Loucy (cell line): Measurements from ENCODE around the gene SIK2.

ENCODE experiments used
- H2AFZ ChIP-seq: fragments of 200-600 bp; sonication (generic); 2 replicates; pipeline ENCODE4 v1.6.0; 2016; ENCODE audit warnings: antibody characterized with exemption, mild to moderate bottlenecking, low read length, moderate library complexity
- H3F3A ChIP-seq: fragments of 200-600 bp; 2 replicates; pipeline ENCODE4 v1.6.0; 2016; ENCODE audit warnings: antibody characterized with exemption, low read depth, mild to moderate bottlenecking
- H3K27me3 ChIP-seq: fragments of 200-600 bp; sonication (generic); 2 replicates; pipeline ENCODE4 v1.6.1; 2014; ENCODE audit warnings: low read length, mild to moderate bottlenecking; ENCODE audit not compliant: insufficient read depth, poor library complexity, severe bottlenecking
- H3K36me3 ChIP-seq: fragments of 200-600 bp; sonication (generic); 2 replicates; pipeline ENCODE4 v1.6.1; 2016; ENCODE audit warnings: low read length; ENCODE audit not compliant: insufficient read depth
- H3K4me1 ChIP-seq: fragments of 200-600 bp; sonication (generic); 2 replicates; pipeline ENCODE4 v1.5.1; 2014; ENCODE audit warnings: low read length, mild to moderate bottlenecking; ENCODE audit not compliant: insufficient read depth, poor library complexity, severe bottlenecking
- H3K4me2 ChIP-seq: fragments of 200-600 bp; sonication (generic); 2 replicates; pipeline ENCODE4 v1.6.0; 2014; ENCODE audit warnings: antibody characterized with exemption, low read length, low read depth, mild to moderate bottlenecking; ENCODE audit not compliant: poor library complexity, severe bottlenecking
- H3K4me3 ChIP-seq: fragments of 200-600 bp; sonication (generic); 2 replicates; pipeline ENCODE4 v1.5.1; 2014; ENCODE audit warnings: low read length, mild to moderate bottlenecking, mixed read lengths; ENCODE audit not compliant: poor library complexity, severe bottlenecking
- H3K79me2 ChIP-seq: fragments of 200-600 bp; sonication (generic); 2 replicates; pipeline ENCODE4 v1.6.1; 2014; ENCODE audit warnings: low read length; ENCODE audit not compliant: insufficient read depth
- H3K9ac ChIP-seq: fragments of 200-600 bp; sonication (generic); 2 replicates; pipeline ENCODE4 v1.6.0; 2014; ENCODE audit warnings: mild to moderate bottlenecking, low read depth, low read length, moderate library complexity; ENCODE audit not compliant: poor library complexity, severe bottlenecking
- H3K9me2 ChIP-seq: fragments of 200-600 bp; sonication (generic); replicated peaks from 2 replicates; pipeline ENCODE4 v1.6.1; 2016; ENCODE audit warnings: low read depth, low read length, mixed read lengths
- H3K9me3 ChIP-seq: fragments of 200-600 bp; sonication (generic); 2 replicates; pipeline ENCODE4 v1.6.1; 2014; ENCODE audit warnings: mild to moderate bottlenecking, antibody characterized with exemption, low read length, low read depth; ENCODE audit not compliant: insufficient read depth
- H4K20me1 ChIP-seq: fragments of 200-600 bp; sonication (generic); 2 replicates; pipeline ENCODE4 v1.6.0; 2014; ENCODE audit warnings: antibody characterized with exemption, low read length, mild to moderate bottlenecking; ENCODE audit not compliant: insufficient read depth, poor library complexity, severe bottlenecking
- CTCF ChIP-seq: fragments of 200-600 bp; sonication (generic); conservative IDR thresholded peaks from 2 replicates; pipeline ENCODE4 v1.5.1; 2014; ENCODE audit warnings: mild to moderate bottlenecking, antibody characterized with exemption, low read length
- EZH2phosphoT487 ChIP-seq: fragments of 200-600 bp; IDR thresholded peaks from 2 replicates; pipeline ENCODE4 v1.6.1; 2018; ENCODE audit warnings: antibody characterized with exemption, mild to moderate bottlenecking, moderate library complexity, borderline replicate concordance

SIK2 gene

GRCh38 chr11:111762981-111763643 lies 160.9 kb downstream of the SIK2 start:
- Histone ChIP-seq H3K9me2 (no peaks in the 10 kb centered on the region), H3K9me3 (no peaks in the 10 kb centered on the region), H3K4me2 (peak overlapping the region; percentile 86), H3K27me3 (no peaks in the 10 kb centered on the region), H3K79me2 (peaks cover 56% of the 10 kb centered on the region), H3K9ac (no peak overlapping the region), H3K4me3 (peak overlapping the region; percentile 50), H4K20me1 (peaks cover 22% of the 10 kb centered on the region), H2AFZ (no peak overlapping the region), H3K36me3 (peaks cover 30% of the 10 kb centered on the region), H3K4me1 (peaks cover 55% of the 10 kb centered on the region), H3F3A (no peaks in the 10 kb centered on the region)
- TF ChIP-seq CTCF (peak; percentile 55), EZH2phosphoT487 (no peak)

- Histone ChIP-seq H3K4me1 (peaks cover 54% of the 10 kb centered on the region), H3K36me3 (peaks cover 21% of the 10 kb centered on the region), H3K27me3 (no peaks in the 10 kb centered on the region), H3K4me3 (peak overlapping the region; percentile 82), H3K9me2 (no peaks in the 10 kb centered on the region), H3F3A (no peaks in the 10 kb centered on the region), H2AFZ (no peak overlapping the region), H3K9me3 (no peaks in the 10 kb centered on the region), H3K9ac (peak overlapping the region; percentile 87), H3K4me2 (peak overlapping the region; percentile 86), H4K20me1 (peaks cover 22% of the 10 kb centered on the region), H3K79me2 (peaks cover 56% of the 10 kb centered on the region)
- TF ChIP-seq CTCF, result no peak
- TF ChIP-seq EZH2phosphoT487, result no peak
Observed at GRCh38 chr11:111764621-111765020, 162.4 kb downstream of the SIK2 start.

- H3K9me2 ChIP-seq, result no peaks in the 10 kb centered on the region
- H4K20me1 ChIP-seq, result peaks cover 22% of the 10 kb centered on the region
- H3K36me3 ChIP-seq, result peaks cover 13% of the 10 kb centered on the region
- H3K27me3 ChIP-seq, result no peaks in the 10 kb centered on the region
- H3K4me1 ChIP-seq, result peaks cover 50% of the 10 kb centered on the region
- peaks cover 56% of the 10 kb centered on the region for H3K79me2 ChIP-seq
- peak overlapping the region; percentile 82 for H3K4me3 ChIP-seq
- no peaks in the 10 kb centered on the region for H3F3A ChIP-seq
- H2AFZ ChIP-seq, result peak overlapping the region; percentile 92
- peak overlapping the region; percentile 87 for H3K9ac ChIP-seq
- H3K9me3 ChIP-seq, result no peaks in the 10 kb centered on the region
- peak overlapping the region; percentile 86 for H3K4me2 ChIP-seq
- TF ChIP-seq CTCF, result no peak
- TF ChIP-seq EZH2phosphoT487, result no peak
Observed at GRCh38 chr11:111765320-111765983, 163.2 kb downstream of the SIK2 start.
